Uterus (tissue), 2 donors: ENCODE measurements around the gene PIP5KL1.

Experiments used
- CTCF ChIP-seq, 4 experiments: fragments of 200-600 bp in 2 of 4; fragments of 450-650 bp in 2 of 4; sonication (generic) in 2 of 4; IDR thresholded peaks; one replicate each; pipeline ENCODE4 v1.5.1; 2016 to 2019; ENCODE audit warnings: antibody characterized with exemption in 4 of 4, mild to moderate bottlenecking in 2 of 4, moderate library complexity in 1 of 4
- POLR2A ChIP-seq, 2 donors: fragments of 450-650 bp; IDR thresholded peaks; one replicate each; pipeline ENCODE4 v1.6.1; 2016; ENCODE audit warnings: antibody characterized with exemption in 2 of 2, mild to moderate bottlenecking in 1 of 2, moderate library complexity in 1 of 2

- TF ChIP-seq POLR2A (IDR thresholded peaks at IDR 0.05), result no peak
- TF ChIP-seq CTCF (IDR thresholded peaks at IDR 0.05), result no peak
Observed at GRCh38 chr9:127892831-127893230, 37.7 kb downstream of the PIP5KL1 start.
